Cardiac muscle cell (in vitro differentiated cells and primary cell): ENCODE measurements around the gene CEP63. TPM values are rescaled to one million over a fixed set of nuclear protein-coding genes. Genes with fewer than 3 reads are reported as not detected.

ENCODE experiments used
- DNase-seq, 2 donors: peaks; one replicate each; pipeline versions ENCODE4 v3.0.0 to v3.0.0-alpha.2; 2010 to 2017; ENCODE audit warnings: low read depth in 1 of 2, low spot score in 1 of 2
- H3K27ac ChIP-seq: fragments of 200-600 bp; sonication (generic); 2 replicates; pipeline ENCODE4 v1.5.1; 2016
- H3K27me3 ChIP-seq: fragments of 200-600 bp; sonication (generic); 2 replicates; pipeline ENCODE4 v1.6.0; 2016; ENCODE audit warnings: control low read depth
- H3K36me3 ChIP-seq: fragments of 200-600 bp; sonication (generic); 2 replicates; pipeline ENCODE4 v1.5.1; 2016; ENCODE audit warnings: control low read depth
- H3K4me1 ChIP-seq: fragments of 200-600 bp; sonication (generic); 2 replicates; pipeline ENCODE4 v1.8.1; 2017; ENCODE audit warnings: low read depth, mild to moderate bottlenecking, mixed run types
- H3K4me3 ChIP-seq: fragments of 200-600 bp; sonication (generic); 2 replicates; pipeline ENCODE4 v1.5.1; 2016; ENCODE audit warnings: mild to moderate bottlenecking
- H3K9me3 ChIP-seq: fragments of 200-600 bp; sonication (generic); 2 replicates; pipeline ENCODE4 v1.5.1; 2017; ENCODE audit warnings: low read depth, mild to moderate bottlenecking, control low read depth
- CTCF ChIP-seq: IDR thresholded peaks from 2 replicates; pipeline ENCODE4 v1.5.1; 2012; ENCODE audit warnings: low read depth, mild to moderate bottlenecking, low read length
- polyA plus RNA-seq: library from polyadenylated mRNA; unstranded; fragments of >200 nt; fragmentation: Nextera tagmentation; extraction: Ambion mirVana; gene quantifications from 2 replicates; pipeline ENCODE4 v1.2.1, GENCODE V29; 2016
- total RNA-seq: library from RNA; depleted of rRNA; stranded (reverse); fragments of >200 nt; gene quantifications from 2 replicates; pipeline ENCODE4 v1.2.3, GENCODE V29; 2016

CEP63 gene
- total and polyA plus RNA-seq, 2 experiments from 2014 or later, result 36.6 to 51.2 TPM

GRCh38 chr3:134483195-134483900 lies 2.5 kb upstream of the CEP63 start:
- no peak for TF ChIP-seq CTCF
- Histone ChIP-seq H3K4me1 (peaks cover 17% of the 10 kb centered on the region), H3K9me3 (no peaks in the 10 kb centered on the region), H3K27me3 (no peaks in the 10 kb centered on the region), H3K4me3 (no peak overlapping the region), H3K27ac (no peak overlapping the region), H3K36me3 (peaks cover 18% of the 10 kb centered on the region)
- DNase-seq, result peak in 1 of 2 donors; percentile 60

- peak overlapping the region; percentile 69 for H3K4me3 ChIP-seq
- TF ChIP-seq CTCF, result no peak
- DNase-seq, result no peak
Measured at GRCh38 chr3:134485075-134485717, 661 bp upstream of the CEP63 start.

GRCh38 chr3:134486577-134487041 lies 752 bp downstream of the CEP63 start:
- TF ChIP-seq CTCF, result no peak
- Histone ChIP-seq H3K9me3 (no peaks in the 10 kb centered on the region), H3K36me3 (peaks cover 12% of the 10 kb centered on the region), H3K27ac (peak overlapping the region; percentile 91), H3K4me1 (peaks cover 17% of the 10 kb centered on the region), H3K27me3 (no peaks in the 10 kb centered on the region), H3K4me3 (peak overlapping the region; percentile 69)
- peak in 1 of 2 donors; percentile 30 for DNase-seq

More at GRCh38 chr3:134485075-134485717, 661 bp upstream of the CEP63 start:
- Histone ChIP-seq H3K27me3 (no peaks in the 10 kb centered on the region), H3K9me3 (no peaks in the 10 kb centered on the region), H3K27ac (peak overlapping the region; percentile 91), H3K4me1 (peaks cover 17% of the 10 kb centered on the region), H3K36me3 (peaks cover 15% of the 10 kb centered on the region)

GRCh38 chr3:134487406-134487805 lies 1.5 kb downstream of the CEP63 start:
- H3K4me3 ChIP-seq, result peak overlapping the region; percentile 69

GRCh38 chr3:134494495-134494894 lies 8.6 kb downstream of the CEP63 start:
- H3K36me3 ChIP-seq, result no peaks in the 10 kb centered on the region
- no peak overlapping the region for H3K4me3 ChIP-seq
- H3K27ac ChIP-seq, result no peak overlapping the region
- H3K27me3 ChIP-seq, result no peaks in the 10 kb centered on the region
- no peak for TF ChIP-seq CTCF
- no peaks in the 10 kb centered on the region for H3K9me3 ChIP-seq
- no peak for DNase-seq
- peaks cover 5% of the 10 kb centered on the region for H3K4me1 ChIP-seq

More at GRCh38 chr3:134487406-134487805, 1.5 kb downstream of the CEP63 start:
- no peaks in the 10 kb centered on the region for H3K27me3 ChIP-seq
- no peak overlapping the region for H3K27ac ChIP-seq
- no peaks in the 10 kb centered on the region for H3K9me3 ChIP-seq
- peaks cover 4% of the 10 kb centered on the region for H3K36me3 ChIP-seq
- TF ChIP-seq CTCF, result no peak
- peaks cover 17% of the 10 kb centered on the region for H3K4me1 ChIP-seq
- DNase-seq, result no peak
